ENCODE results near the gene AGAP1. TPM values are rescaled to one million over a fixed set of nuclear protein-coding genes. Genes with fewer than 3 reads are reported as not detected.

The AGAP1 gene
- total RNA-seq, 1 donor from 2014 or later, result 20.4 TPM

- H2AFZ ChIP-seq (replicated peaks), result no peak overlapping the region
- H3K4me3 ChIP-seq, result no peak overlapping the region
- Mint-ChIP-seq H3K4me1 (peaks cover 15% of the 10 kb centered on the region), H3K36me3 (peaks cover 19% of the 10 kb centered on the region), H3K9me3 (no peaks in the 10 kb centered on the region), H3K4me3 (no peak overlapping the region), H3K27ac (no peak overlapping the region), H3K27me3 (ENCODE audit: insufficient read depth, low read depth) (no peaks in the 10 kb centered on the region)
- no peak for DNase-seq (ENCODE audit: low spot score)
- H3K27me3 ChIP-seq, result no peaks in the 10 kb centered on the region
- H3K4me2 ChIP-seq, result no peak overlapping the region
- H3K9ac ChIP-seq, result no peak overlapping the region
- H3F3A ChIP-seq (ENCODE audit: low read depth), result no peaks in the 10 kb centered on the region
- no peaks in the 10 kb centered on the region for H4K20me1 ChIP-seq (ENCODE audit: low read depth)
- H3K79me2 ChIP-seq (ENCODE audit: low read depth), result no peaks in the 10 kb centered on the region
- H3K36me3 ChIP-seq, result no peaks in the 10 kb centered on the region
- no peak overlapping the region for H3K27ac ChIP-seq
- TF ChIP-seq EZH2phosphoT487 (IDR thresholded peaks at IDR 0.05) (no peak), EZH2 (IDR thresholded peaks at IDR 0.05) (no peak), CTCF (IDR thresholded peaks at IDR 0.05) (no peak)
- no peaks in the 10 kb centered on the region for H3K4me1 ChIP-seq
- no peaks in the 10 kb centered on the region for H3K9me3 ChIP-seq (ENCODE audit: low read depth)
Measured at GRCh38 chr2:236070236-236070635, 576.4 kb downstream of the AGAP1 start.

GRCh38 chr2:236073246-236073645, 579.4 kb downstream of the AGAP1 start:
- no peak overlapping the region for H3K4me3 ChIP-seq

GRCh38 chr2:236073867-236074655, 580.2 kb downstream of the AGAP1 start:
- Mint-ChIP-seq H3K9me3 (no peaks in the 10 kb centered on the region), H3K4me3 (no peak overlapping the region), H3K4me1 (peaks cover 16% of the 10 kb centered on the region), H3K27me3 (ENCODE audit: insufficient read depth, low read depth) (peaks cover 2% of the 10 kb centered on the region), H3K36me3 (peaks cover 19% of the 10 kb centered on the region), H3K27ac (no peak overlapping the region)
- H3K36me3 ChIP-seq, result no peaks in the 10 kb centered on the region
- no peaks in the 10 kb centered on the region for H3K27me3 ChIP-seq
- no peak overlapping the region for H3K27ac ChIP-seq
- no peaks in the 10 kb centered on the region for H3F3A ChIP-seq (ENCODE audit: low read depth)
- no peaks in the 10 kb centered on the region for H3K4me1 ChIP-seq
- no peaks in the 10 kb centered on the region for H3K9me3 ChIP-seq (ENCODE audit: low read depth)
- DNase-seq (ENCODE audit: low spot score), result no peak
- no peak overlapping the region for H3K4me2 ChIP-seq
- no peak overlapping the region for H3K9ac ChIP-seq
- no peaks in the 10 kb centered on the region for H4K20me1 ChIP-seq (ENCODE audit: low read depth)
- no peak overlapping the region for H2AFZ ChIP-seq (replicated peaks)
- H3K79me2 ChIP-seq (ENCODE audit: low read depth), result no peaks in the 10 kb centered on the region
- TF ChIP-seq CTCF (IDR thresholded peaks at IDR 0.05) (no peak), EZH2 (IDR thresholded peaks at IDR 0.05) (no peak)
- H3K4me3 ChIP-seq, result no peak overlapping the region

More at GRCh38 chr2:236073246-236073645, 579.4 kb downstream of the AGAP1 start:
- TF ChIP-seq EZH2 (IDR thresholded peaks at IDR 0.05) (no peak), EZH2phosphoT487 (IDR thresholded peaks at IDR 0.05) (no peak), CTCF (IDR thresholded peaks at IDR 0.05) (no peak)
- Histone ChIP-seq H3F3A (ENCODE audit: low read depth) (no peaks in the 10 kb centered on the region), H3K9me3 (ENCODE audit: low read depth) (no peaks in the 10 kb centered on the region), H3K27ac (no peak overlapping the region), H3K27me3 (no peaks in the 10 kb centered on the region), H3K4me1 (no peaks in the 10 kb centered on the region), H4K20me1 (ENCODE audit: low read depth) (no peaks in the 10 kb centered on the region), H3K79me2 (ENCODE audit: low read depth) (no peaks in the 10 kb centered on the region), H3K9ac (no peak overlapping the region), H2AFZ (replicated peaks) (no peak overlapping the region), H3K4me2 (no peak overlapping the region), H3K36me3 (no peaks in the 10 kb centered on the region)
- Mint-ChIP-seq H3K4me3 (no peak overlapping the region), H3K27me3 (ENCODE audit: insufficient read depth, low read depth) (peaks cover 2% of the 10 kb centered on the region), H3K27ac (no peak overlapping the region), H3K4me1 (peaks cover 16% of the 10 kb centered on the region), H3K36me3 (peaks cover 16% of the 10 kb centered on the region), H3K9me3 (no peaks in the 10 kb centered on the region)
- DNase-seq (ENCODE audit: low spot score), result no peak

All from neural progenitor cell (in vitro differentiated cells).